Measurements from ENCODE around the gene GPX4. TPM values are rescaled to one million over a fixed set of nuclear protein-coding genes. Genes with fewer than 3 reads are reported as not detected.

The GPX4 gene
- total and polyA plus RNA-seq, 9 of the 15 experiments (the other 6 are each of a cell fraction or from before 2014, with no cell fraction given): 61.4 to 661 (median 349) TPM

GRCh38 chr19:1112268-1113029 is 8.7 kb downstream of the GPX4 start (continued):
- TF ChIP-seq NR2C2 (CRISPR knock-in tag; IDR thresholded peaks at IDR 0.05) (peak; percentile 51; the same call in 1 of the 2 replicates), NR2C2 (tag; IDR thresholded peaks at IDR 0.05) (no peak), NFIX (CRISPR knock-in tag; IDR thresholded peaks at IDR 0.05; ENCODE audit: low read depth) (no peak), U2AF1 (optimal IDR thresholded peaks at IDR 0.05; ENCODE audit: low read depth, low read length) (no peak), CTCFL (IDR thresholded peaks at IDR 0.05; ENCODE audit: borderline replicate concordance, insufficient read depth, low read depth, low read length, poor library complexity, severe bottlenecking) (no peak), ELF2 (CRISPR knock-in tag; IDR thresholded peaks at IDR 0.05) (no peak), MXI1 (IDR thresholded peaks at IDR 0.05; ENCODE audit: low read depth, low read length) (no peak), ZNF655 (CRISPR knock-in tag; IDR thresholded peaks at IDR 0.05) (no peak), ZNF41 (CRISPR knock-in tag; conservative IDR thresholded peaks at IDR 0.05) (no peak), CHAMP1 (IDR thresholded peaks at IDR 0.05) (no peak), U2AF2 (optimal IDR thresholded peaks at IDR 0.05; ENCODE audit: low read depth, low read length) (no peak), SNIP1 (IDR thresholded peaks at IDR 0.05; ENCODE audit: low read depth) (no peak), NELFE (IDR thresholded peaks at IDR 0.05; ENCODE audit: insufficient read depth, insufficient read length) (no peak), MIER1 (IDR thresholded peaks at IDR 0.05; ENCODE audit: low read depth) (no peak), ZNF274 (IDR thresholded peaks at IDR 0.05; ENCODE audit: borderline replicate concordance, low read depth, low read length) (no peak), PCBP1 (IDR thresholded peaks at IDR 0.05; ENCODE audit: low read depth, low read length, poor library complexity, severe bottlenecking) (no peak), SP1 (CRISPR knock-in tag; IDR thresholded peaks at IDR 0.05) (peak; percentile 29; the same call in 1 of the 2 replicates), ZC3H4 (CRISPR knock-in tag; IDR thresholded peaks at IDR 0.05; ENCODE audit: borderline replicate concordance) (no peak), SNRNP70 (optimal IDR thresholded peaks at IDR 0.05; ENCODE audit: low read depth, low read length) (no peak), TBP (optimal IDR thresholded peaks at IDR 0.05; ENCODE audit: low read depth, low read length) (no peak), ID3 (CRISPR knock-in tag; IDR thresholded peaks at IDR 0.05) (no peak), ID3 (tag; IDR thresholded peaks at IDR 0.05) (no peak), TAF7 (tag; IDR thresholded peaks at IDR 0.05) (no peak)
